ENCODE measurements around the gene SLC25A36.
"Not testable (repeated sequence)": the region's sequence is repeated elsewhere in the genome, so short reads cannot be mapped to it uniquely, and the experiment has no call there.

The SLC25A36 gene

GRCh38 chr3:140933109-140933508 is 8.5 kb upstream of the SLC25A36 start:
- no peak for DNase-seq

- DNase-seq: no peak
These were observed 8.1 kb upstream of the SLC25A36 start for GRCh38 chr3:140933552-140933951.

GRCh38 chr3:140939305-140939704 is 2.3 kb upstream of the SLC25A36 start:
- DNase-seq: not testable (repeated sequence)

GRCh38 chr3:140941090-140941433 is 574 bp upstream of the SLC25A36 start:
- peak; percentile 8 for DNase-seq

GRCh38 chr3:140942221-140943104 is 827 bp downstream of the SLC25A36 start:
- peak; percentile 75 for DNase-seq

GRCh38 chr3:140943781-140944552 is 2.3 kb downstream of the SLC25A36 start:
- DNase-seq: no peak

GRCh38 chr3:140948460-140949249 is 7.0 kb downstream of the SLC25A36 start:
- no peak for DNase-seq

- no peak for DNase-seq
These were observed 8.5 kb downstream of the SLC25A36 start for GRCh38 chr3:140950144-140950543.

- peak; percentile 9 for DNase-seq
These were observed 9.2 kb downstream of the SLC25A36 start for GRCh38 chr3:140950863-140951262.

GRCh38 chr3:140951750-140952149 is 10.1 kb downstream of the SLC25A36 start:
- not testable (repeated sequence) for DNase-seq

GRCh38 chr3:140953028-140953960 is 11.7 kb downstream of the SLC25A36 start:
- peak; percentile 46 for DNase-seq

GRCh38 chr3:140954576-140954975 is 12.9 kb downstream of the SLC25A36 start:
- no peak for DNase-seq

GRCh38 chr3:140955645-140956044 is 14.0 kb downstream of the SLC25A36 start:
- no peak for DNase-seq

- DNase-seq: no peak
These were observed 14.6 kb downstream of the SLC25A36 start for GRCh38 chr3:140956058-140956835.

- peak; percentile 24 for DNase-seq
These were observed 31.2 kb downstream of the SLC25A36 start for GRCh38 chr3:140972833-140973232.

- no peak for DNase-seq
These were observed 33.3 kb downstream of the SLC25A36 start for GRCh38 chr3:140974900-140975299.

- no peak for DNase-seq
These were observed 39.0 kb downstream of the SLC25A36 start for GRCh38 chr3:140980663-140981062.

- DNase-seq: not testable (repeated sequence)
These were observed 46.2 kb downstream of the SLC25A36 start for GRCh38 chr3:140987792-140988191.

- no peak for DNase-seq
These were observed 52.7 kb downstream of the SLC25A36 start for GRCh38 chr3:140994316-140994715.

GRCh38 chr3:140994861-140995260 is 53.2 kb downstream of the SLC25A36 start:
- DNase-seq: not testable (repeated sequence)

GRCh38 chr3:140995881-140996280 is 54.2 kb downstream of the SLC25A36 start:
- no peak for DNase-seq
